Umbilical cord (tissue), 1 donor: ENCODE results near the gene SAMD9. TPM values are rescaled to one million over a fixed set of nuclear protein-coding genes. Genes with fewer than 3 reads are reported as not detected.

Source experiments
- total RNA-seq: library from RNA; depleted of rRNA; stranded (reverse); fragments of >200 nt; gene quantifications from one replicate; pipeline ENCODE4 v1.2.3, GENCODE V29; 2014; ENCODE audit warnings: low replicate concordance; ENCODE audit not compliant: insufficient read depth

Gene SAMD9
- total RNA-seq, 1 donor from 2014 or later = 24.6 TPM

Other genes starting within 250 kb of the SAMD9 start
- 20.0 TPM for gene SAMD9L, start 30.4 kb upstream of the SAMD9 start, total RNA-seq
- 4.3 TPM for gene HEPACAM2, start 108.5 kb upstream of the SAMD9 start, total RNA-seq
- 74.6 TPM for gene VPS50, start 114.4 kb upstream of the SAMD9 start, total RNA-seq